Measurements from ENCODE around the gene ARHGAP12. TPM values are rescaled to one million over a fixed set of nuclear protein-coding genes. Genes with fewer than 3 reads are reported as not detected.
A peak's percentile ranks its signal among the peaks of the same experiment; 100 is the strongest.
"Not testable (repeated sequence)": the region's sequence is repeated elsewhere in the genome, so short reads cannot be mapped to it uniquely, and the experiment has no call there.

ARHGAP12 gene
- total and polyA plus RNA-seq, 4 donors = 8.6 to 66.0 (median 27.0) TPM

GRCh38 chr10:31905586-31905985 lies 23.0 kb downstream of the ARHGAP12 start:
- Histone ChIP-seq H3K27ac (ENCODE audit: low read depth in 1 of 2, low read length in 1 of 2) (no peak overlapping the region), H3K4me3 (no peak overlapping the region), H3K27me3 (ENCODE audit: control insufficient read depth in 3 of 3, insufficient read depth in 3 of 3, low read length in 2 of 3) (no peaks in the 10 kb centered on the region), H3K36me3 (ENCODE audit: control insufficient read depth in 4 of 4, insufficient read depth in 4 of 4, low read length in 4 of 4) (peaks cover 2 to 9% (median 3%) of the 10 kb centered on the region in 4 donors), H3K4me1 (ENCODE audit: control insufficient read depth in 5 of 5, insufficient read depth in 5 of 5, low read length in 5 of 5) (peaks cover 0 to 16% (median 0%) of the 10 kb centered on the region in 5 donors), H3K9me3 (ENCODE audit: control insufficient read depth in 4 of 4, insufficient read depth in 3 of 4, low read length in 3 of 4) (no peaks in the 10 kb centered on the region), H3K9ac (ENCODE audit: insufficient read depth in 1 of 2, low read length in 2 of 2) (no peak overlapping the region)
- WGBS, 2 donors = 86 to 93% methylated on average over 1 of the region's 1 CpG
- DNase-seq = no peak
- no peak for TF ChIP-seq CTCF (IDR thresholded peaks at IDR 0.05; ENCODE audit: control extremely low read depth, extremely low read depth)
- ATAC-seq (ENCODE audit: insufficient read depth, low FRiP score) = no peak

DNA sequence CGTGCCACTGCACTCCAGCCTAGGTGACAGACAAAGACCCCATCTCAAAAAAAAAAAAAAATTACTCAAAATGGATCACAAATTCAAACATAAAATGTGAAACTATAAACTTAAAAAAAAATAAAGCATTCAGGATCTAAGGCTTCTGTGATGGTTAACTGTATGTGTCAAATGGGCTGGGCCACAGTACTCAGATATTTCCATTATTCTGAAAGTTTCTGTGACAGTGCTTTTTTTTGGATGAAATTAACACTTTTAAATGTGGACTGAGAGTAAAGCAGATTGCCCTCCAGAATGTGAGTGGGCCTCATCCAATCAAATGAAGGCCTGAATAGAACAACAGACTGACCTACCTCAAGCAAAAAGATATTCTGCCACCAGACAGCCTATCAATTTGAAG lies 26.0 kb downstream of the ARHGAP12 start:
- 96 to 100% methylated on average over 1 of the region's 1 CpG for WGBS, 2 donors
- H3K27me3 ChIP-seq (ENCODE audit: control insufficient read depth in 3 of 3, insufficient read depth in 3 of 3, low read length in 2 of 3) = no peaks in the 10 kb centered on the region
- H3K27ac ChIP-seq (ENCODE audit: low read depth in 1 of 2, low read length in 1 of 2) = no peak overlapping the region
- H3K4me1 ChIP-seq (ENCODE audit: control insufficient read depth in 5 of 5, insufficient read depth in 5 of 5, low read length in 5 of 5) = peaks cover 0 to 16% (median 0%) of the 10 kb centered on the region in 5 donors
- no peaks in the 10 kb centered on the region for H3K9me3 ChIP-seq (ENCODE audit: control insufficient read depth in 4 of 4, insufficient read depth in 3 of 4, low read length in 3 of 4)
- H3K9ac ChIP-seq (ENCODE audit: insufficient read depth in 1 of 2, low read length in 2 of 2) = no peak overlapping the region
- H3K36me3 ChIP-seq (ENCODE audit: control insufficient read depth in 4 of 4, insufficient read depth in 4 of 4, low read length in 4 of 4) = peaks cover 0 to 9% (median 2%) of the 10 kb centered on the region in 4 donors
- ATAC-seq (ENCODE audit: insufficient read depth, low FRiP score) = no peak
- DNase-seq = no peak
- TF ChIP-seq CTCF (IDR thresholded peaks at IDR 0.05; ENCODE audit: control extremely low read depth, extremely low read depth) = no peak
- H3K4me3 ChIP-seq = no peak overlapping the region

GRCh38 chr10:31897506-31897905 lies 31.1 kb downstream of the ARHGAP12 start:
- 63 to 86% methylated on average over 2 of the region's 2 CpGs for WGBS, 2 donors
- DNase-seq (no peak), ATAC-seq (ENCODE audit: insufficient read depth, low FRiP score) (no peak)
- Histone ChIP-seq H3K9me3 (ENCODE audit: control insufficient read depth in 4 of 4, insufficient read depth in 3 of 4, low read length in 3 of 4) (no peaks in the 10 kb centered on the region), H3K4me3 (no peak overlapping the region), H3K4me1 (ENCODE audit: control insufficient read depth in 5 of 5, insufficient read depth in 5 of 5, low read length in 5 of 5) (peaks cover 0 to 16% (median 0%) of the 10 kb centered on the region in 5 donors), H3K27me3 (ENCODE audit: control insufficient read depth in 3 of 3, insufficient read depth in 3 of 3, low read length in 2 of 3) (no peaks in the 10 kb centered on the region), H3K9ac (ENCODE audit: insufficient read depth in 1 of 2, low read length in 2 of 2) (no peak overlapping the region), H3K27ac (ENCODE audit: low read depth in 1 of 2, low read length in 1 of 2) (peak overlapping the region in 1 of 2 donors; percentile 74), H3K36me3 (ENCODE audit: control insufficient read depth in 4 of 4, insufficient read depth in 4 of 4, low read length in 4 of 4) (peaks cover 0 to 3% (median 0%) of the 10 kb centered on the region in 4 donors)
- TF ChIP-seq CTCF (IDR thresholded peaks at IDR 0.05; ENCODE audit: control extremely low read depth, extremely low read depth) = no peak

GRCh38 chr10:31896968-31897384 lies 31.7 kb downstream of the ARHGAP12 start:
- Histone ChIP-seq H3K27ac (ENCODE audit: low read depth in 1 of 2, low read length in 1 of 2) (peak overlapping the region in 1 of 2 donors; percentile 74), H3K36me3 (ENCODE audit: control insufficient read depth in 4 of 4, insufficient read depth in 4 of 4, low read length in 4 of 4) (peaks cover 0 to 3% (median 0%) of the 10 kb centered on the region in 4 donors), H3K27me3 (ENCODE audit: control insufficient read depth in 3 of 3, insufficient read depth in 3 of 3, low read length in 2 of 3) (no peaks in the 10 kb centered on the region), H3K4me1 (ENCODE audit: control insufficient read depth in 5 of 5, insufficient read depth in 5 of 5, low read length in 5 of 5) (peaks cover 0 to 16% (median 0%) of the 10 kb centered on the region in 5 donors), H3K4me3 (no peak overlapping the region), H3K9me3 (ENCODE audit: control insufficient read depth in 4 of 4, insufficient read depth in 3 of 4, low read length in 3 of 4) (no peaks in the 10 kb centered on the region), H3K9ac (ENCODE audit: insufficient read depth in 1 of 2, low read length in 2 of 2) (no peak overlapping the region)
- ATAC-seq (ENCODE audit: insufficient read depth, low FRiP score) (peak; percentile 53), DNase-seq (no peak)
- TF ChIP-seq CTCF (IDR thresholded peaks at IDR 0.05; ENCODE audit: control extremely low read depth, extremely low read depth) = no peak
- 51 to 86% methylated on average over 1 of the region's 1 CpG for WGBS, 2 donors

GRCh38 chr10:31895722-31896121 lies 32.9 kb downstream of the ARHGAP12 start:
- DNase-seq; H3K36me3 ChIP-seq (ENCODE audit: control insufficient read depth in 4 of 4, insufficient read depth in 4 of 4, low read length in 4 of 4); H3K9me3 ChIP-seq (ENCODE audit: control insufficient read depth in 4 of 4, insufficient read depth in 3 of 4, low read length in 3 of 4); H3K27me3 ChIP-seq (ENCODE audit: control insufficient read depth in 3 of 3, insufficient read depth in 3 of 3, low read length in 2 of 3); H3K4me3 ChIP-seq; H3K9ac ChIP-seq (ENCODE audit: insufficient read depth in 1 of 2, low read length in 2 of 2); ATAC-seq (ENCODE audit: insufficient read depth, low FRiP score); H3K27ac ChIP-seq (ENCODE audit: low read depth in 1 of 2, low read length in 1 of 2): not testable (repeated sequence)
- 97 to 98% methylated on average over 5 to 6 of the region's 6 CpGs for WGBS, 2 donors
- peaks cover 0 to 16% (median 0%) of the 10 kb centered on the region in 5 donors for H3K4me1 ChIP-seq (ENCODE audit: control insufficient read depth in 5 of 5, insufficient read depth in 5 of 5, low read length in 5 of 5)
